GM12892 (cell line): ENCODE data around the gene MOSPD3.

ENCODE experiments used
- POLR2A ChIP-seq: IDR thresholded peaks from 2 replicates; pipeline ENCODE4 v1.6.1; 2011; ENCODE audit warnings: low read depth, low read length, control low read depth
- POLR2AphosphoS5 ChIP-seq: IDR thresholded peaks from 2 replicates; pipeline ENCODE4 v1.6.1; 2011; ENCODE audit warnings: low read depth, low read length, control low read depth
- TAF1 ChIP-seq: IDR thresholded peaks from 2 replicates; pipeline ENCODE4 v1.6.1; 2011; ENCODE audit warnings: low read depth, mild to moderate bottlenecking, control low read depth, low read length, borderline replicate concordance

- TF ChIP-seq POLR2A (no peak), POLR2AphosphoS5 (no peak), TAF1 (no peak)
Measured at GRCh38 chr7:100640517-100641440, 28.4 kb downstream of the MOSPD3 start.
